HG03095 (cell line): ENCODE results near the gene GAL.
"Not testable (repeated sequence)": the region's sequence is repeated elsewhere in the genome, so short reads cannot be mapped to it uniquely, and the experiment has no call there.

Experiments
- ATAC-seq: cut with Tn5 transposase; IDR thresholded peaks from one replicate; pipeline ENCODE4 v1.9.1; 2021; ENCODE audit warnings: moderate library complexity; ENCODE audit not compliant: unreplicated experiment

The GAL gene

GRCh38 chr11:68684385-68685356 is at the start of gene GAL:
Gene GAL (plus strand): TSS chr11:68684544. CDS start chr11:68684924, 380 bp downstream.
- no peak for ATAC-seq

GRCh38 chr11:68634606-68635005 is 49.7 kb upstream of the GAL start:
- not testable (repeated sequence) for ATAC-seq

DNA sequence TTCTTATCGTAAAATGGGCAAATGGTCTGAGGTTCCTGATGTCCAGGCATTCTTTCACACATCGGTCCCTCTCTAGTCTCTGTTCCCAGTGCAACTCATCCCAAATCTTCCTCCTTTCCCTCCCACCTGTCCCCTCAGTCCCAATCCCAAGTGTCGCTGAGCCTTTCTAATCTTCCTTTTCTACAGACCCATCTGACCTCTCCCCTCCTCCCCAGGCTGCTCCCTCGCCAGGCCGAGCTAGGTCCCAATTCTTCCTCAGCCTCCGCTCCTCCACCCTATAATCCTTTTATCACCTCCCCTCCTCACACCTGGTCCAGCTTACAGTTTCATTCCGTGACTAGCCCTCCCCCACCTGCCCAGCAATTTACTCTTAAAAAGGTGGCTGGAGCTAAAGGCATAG is 49.2 kb upstream of the GAL start:
- ATAC-seq: not testable (repeated sequence)

- not testable (repeated sequence) for ATAC-seq
These were observed 48.5 kb upstream of the GAL start for GRCh38 chr11:68635883-68636282.

DNA sequence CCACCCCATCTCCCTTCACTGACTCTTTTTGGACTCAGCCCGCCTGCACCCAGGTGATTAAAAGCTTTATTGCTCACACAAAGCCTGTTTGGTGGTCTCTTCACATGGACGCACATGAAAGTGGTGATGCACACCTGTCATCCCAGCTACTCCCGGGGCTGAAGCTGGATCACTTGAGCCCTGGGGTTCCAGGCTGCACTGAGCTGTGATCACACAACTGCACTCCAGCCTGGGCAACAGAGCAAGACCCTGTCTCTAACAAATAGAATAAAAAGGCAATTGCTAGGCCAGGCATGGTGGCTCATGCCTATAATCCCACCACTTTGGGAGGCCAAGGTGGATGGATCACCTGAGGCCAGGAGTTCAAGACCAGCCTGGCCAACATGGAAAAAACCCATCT is 45.0 kb upstream of the GAL start:
- not testable (repeated sequence) for ATAC-seq

DNA sequence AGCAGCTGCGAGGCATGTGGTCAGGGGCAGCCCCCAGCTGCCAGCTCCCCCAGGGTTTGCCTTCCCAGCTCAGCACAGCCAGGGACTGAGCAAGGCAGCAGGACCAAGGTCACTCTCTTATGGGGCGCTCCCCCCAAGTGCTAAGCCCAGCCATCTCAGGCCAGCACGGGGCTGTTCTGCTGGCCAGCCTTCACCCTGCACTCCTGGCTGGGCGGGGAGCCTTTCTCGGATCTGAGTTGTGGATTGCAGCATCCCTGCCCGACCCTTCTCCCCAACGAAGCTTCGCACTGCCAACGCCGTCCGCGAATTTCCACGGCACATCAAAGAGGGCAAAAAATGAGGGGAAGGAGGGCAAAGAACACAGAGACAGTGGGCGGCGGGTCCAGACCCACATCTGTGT is 42.5 kb upstream of the GAL start:
- no peak for ATAC-seq

DNA sequence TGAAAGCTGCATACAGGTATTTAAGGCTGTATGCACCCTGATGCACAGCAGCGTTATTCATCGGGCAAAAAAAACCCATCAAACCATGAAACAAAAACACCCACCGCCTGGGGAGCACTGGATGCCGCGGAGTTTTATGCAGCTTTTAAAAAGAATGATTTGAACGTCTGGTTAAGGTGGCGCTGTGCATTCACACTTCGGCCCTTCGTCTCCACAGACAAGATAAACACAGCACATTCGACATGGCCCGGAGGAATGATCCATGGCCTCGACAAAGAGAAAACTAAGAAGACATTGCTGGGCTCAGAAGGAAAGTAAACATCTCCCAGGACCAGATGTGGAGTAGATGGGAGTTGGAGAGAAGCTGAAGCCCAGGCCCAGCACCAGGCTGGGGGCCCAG is 40.8 kb upstream of the GAL start:
- ATAC-seq: no peak

GRCh38 chr11:68646832-68647231 is 37.5 kb upstream of the GAL start:
- no peak for ATAC-seq

GRCh38 chr11:68649851-68650555 is 34.3 kb upstream of the GAL start:
- no peak for ATAC-seq

DNA sequence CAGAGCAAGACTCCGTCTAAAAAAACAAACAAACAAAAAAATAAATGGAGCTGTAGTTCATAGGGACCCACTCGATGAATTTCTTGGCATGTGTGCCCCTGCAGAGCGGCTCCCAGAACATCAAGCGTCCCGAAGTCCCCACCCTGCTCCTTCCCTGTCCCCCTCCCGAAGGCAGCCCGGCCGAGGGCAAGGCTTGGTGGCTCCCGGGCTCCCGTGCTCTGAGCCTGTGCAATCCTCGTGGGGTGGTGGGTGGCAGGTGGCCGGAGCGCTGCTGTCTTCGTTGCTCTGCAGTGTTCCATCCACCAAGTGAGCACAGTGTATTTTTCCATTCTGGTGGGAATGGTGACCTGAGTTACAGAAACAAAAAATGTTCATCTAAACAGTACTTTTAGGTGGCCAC is 33.5 kb upstream of the GAL start:
- ATAC-seq: no peak

GRCh38 chr11:68651208-68651984 is 32.9 kb upstream of the GAL start:
- no peak for ATAC-seq

DNA sequence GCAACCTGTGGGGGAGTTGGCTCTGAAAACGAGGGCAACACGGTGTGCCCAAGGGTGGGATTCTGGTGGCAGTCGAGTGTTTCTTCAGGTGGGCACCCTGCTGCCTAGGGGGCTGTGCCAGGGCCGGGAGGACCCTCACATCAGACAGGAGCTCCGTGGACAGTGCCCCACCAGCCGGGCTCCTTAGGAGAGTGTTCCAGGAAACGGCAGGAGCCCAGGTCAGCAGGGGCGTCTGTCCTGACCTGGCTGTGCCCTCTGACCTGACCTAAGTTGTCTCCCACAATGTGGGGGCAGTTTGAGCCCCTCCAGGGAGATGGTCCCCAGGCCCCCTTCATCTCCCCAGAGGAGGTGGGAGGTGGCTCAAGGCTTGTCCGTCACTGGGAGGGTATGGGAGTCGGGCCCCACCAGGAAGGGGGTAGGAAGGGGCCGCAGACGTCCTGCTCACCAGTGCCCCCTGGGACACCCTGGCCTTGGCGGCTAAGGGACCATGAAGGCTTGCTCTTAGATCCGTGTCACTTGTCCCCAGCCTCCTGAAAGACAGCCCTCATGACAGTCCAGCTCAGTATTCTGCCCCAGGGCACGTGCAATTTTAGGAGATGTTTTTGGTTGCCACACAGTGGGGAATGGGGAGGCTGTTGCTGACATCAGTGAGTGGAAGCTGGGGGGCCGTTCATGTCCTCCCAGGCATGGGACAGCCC is 32.2 kb upstream of the GAL start:
- ATAC-seq: no peak

GRCh38 chr11:68652683-68653156 is 31.6 kb upstream of the GAL start:
- ATAC-seq: no peak

DNA sequence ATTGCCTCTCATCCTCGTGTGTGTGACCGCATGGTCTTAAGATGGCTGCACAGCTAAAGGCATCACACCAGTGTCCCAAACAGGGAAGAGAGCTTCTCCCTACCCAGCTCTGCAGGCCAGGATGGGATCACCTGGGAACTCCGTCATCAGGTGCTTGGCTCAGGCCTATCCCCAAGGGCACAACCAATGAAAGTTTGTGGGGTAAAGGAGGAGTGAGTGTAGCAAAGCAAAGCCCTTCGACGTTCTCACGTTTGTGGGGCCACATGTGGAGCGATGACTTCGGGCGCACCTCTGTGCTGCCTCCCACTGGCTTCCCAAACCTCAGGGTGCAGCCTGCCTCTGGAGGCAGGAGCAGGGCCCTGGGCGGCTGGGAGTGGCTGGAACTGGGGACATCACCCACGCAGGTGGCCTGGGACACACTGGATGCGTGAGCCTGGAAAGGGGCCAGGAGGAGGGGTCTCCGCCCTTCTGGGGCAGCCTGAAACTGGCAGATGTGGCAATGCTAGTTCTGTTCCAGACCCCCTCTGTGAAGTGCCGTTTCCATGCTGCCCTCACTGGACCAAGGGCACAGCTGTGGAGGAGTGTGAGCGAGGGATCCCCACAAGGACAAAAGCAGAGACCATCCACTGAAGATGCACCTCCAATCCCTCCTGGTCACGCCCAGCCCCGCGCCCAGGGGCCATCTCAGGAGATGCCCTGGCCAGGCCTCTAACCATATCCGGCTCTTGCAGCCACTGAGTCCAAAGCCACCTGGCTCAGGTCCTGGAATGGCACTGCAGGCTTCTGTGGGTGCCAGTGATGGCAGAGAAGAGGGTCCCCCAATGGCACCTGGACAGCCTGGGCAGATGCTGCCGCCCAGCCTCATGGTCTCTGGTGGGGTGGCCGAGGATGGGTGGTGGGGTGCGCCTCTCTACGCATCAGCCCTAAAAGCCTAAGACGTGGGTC is 30.6 kb upstream of the GAL start:
- no peak for ATAC-seq

GRCh38 chr11:68654978-68655377 is 29.4 kb upstream of the GAL start:
- ATAC-seq: no peak

GRCh38 chr11:68655406-68655805 is 28.9 kb upstream of the GAL start:
- ATAC-seq: no peak

- no peak for ATAC-seq
These were observed 28.5 kb upstream of the GAL start for GRCh38 chr11:68655806-68656205.

- ATAC-seq: no peak
These were observed 27.1 kb upstream of the GAL start for GRCh38 chr11:68657021-68657780.

DNA sequence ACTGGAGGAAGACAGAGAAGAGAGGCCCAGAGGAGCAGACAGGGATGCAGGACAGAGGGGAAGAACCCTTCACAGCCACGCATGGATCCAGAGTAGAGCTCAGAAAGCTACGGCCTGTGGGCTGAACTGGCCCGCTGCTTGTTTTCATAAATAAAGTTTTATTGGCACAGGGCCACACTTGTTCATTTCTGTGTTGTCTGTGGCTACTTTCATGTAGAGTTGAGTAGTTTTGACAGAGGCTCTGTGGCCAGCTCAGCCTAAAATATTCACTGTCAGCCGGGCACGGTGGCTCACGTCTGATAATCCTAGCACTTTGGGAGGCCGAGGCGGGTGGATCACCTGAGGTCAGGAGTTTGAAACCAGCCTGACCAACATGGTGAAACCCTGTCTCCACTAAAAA is 26.2 kb upstream of the GAL start:
- no peak for ATAC-seq
